Iris pigment epithelial cell (primary cell): ENCODE measurements around the gene BICD2.

Source experiments
- DNase-seq: peaks from one replicate; pipeline ENCODE4 v3.0.0-alpha.2; 2011; ENCODE audit warnings: low read depth

The BICD2 gene

GRCh38 chr9:92747459-92748232 lies 17.0 kb downstream of the BICD2 start:
- DNase-seq: peak; percentile 44

- DNase-seq: peak; percentile 70
Observed at GRCh38 chr9:92746567-92747458, 17.8 kb downstream of the BICD2 start.

GRCh38 chr9:92745881-92746280 lies 18.8 kb downstream of the BICD2 start:
- DNase-seq: no peak

- no peak for DNase-seq
Observed at GRCh38 chr9:92745331-92745730, 19.3 kb downstream of the BICD2 start.

- no peak for DNase-seq
Observed at GRCh38 chr9:92740969-92741368, 23.7 kb downstream of the BICD2 start.

GRCh38 chr9:92740446-92740961 lies 24.1 kb downstream of the BICD2 start:
- no peak for DNase-seq

- peak; percentile 51 for DNase-seq
Observed at GRCh38 chr9:92740009-92740408, 24.6 kb downstream of the BICD2 start.

- no peak for DNase-seq
Observed at GRCh38 chr9:92739346-92739970, 25.2 kb downstream of the BICD2 start.

- DNase-seq: no peak
Observed at GRCh38 chr9:92738661-92739081, 26.0 kb downstream of the BICD2 start.

GRCh38 chr9:92737611-92738299 lies 26.9 kb downstream of the BICD2 start:
- DNase-seq: no peak

GRCh38 chr9:92737216-92737606 lies 27.4 kb downstream of the BICD2 start:
- DNase-seq: no peak

- no peak for DNase-seq
Observed at GRCh38 chr9:92736563-92737215, 27.9 kb downstream of the BICD2 start.

GRCh38 chr9:92735636-92736562 lies 28.7 kb downstream of the BICD2 start:
- DNase-seq: no peak

- DNase-seq: no peak
Observed at GRCh38 chr9:92734931-92735635, 29.6 kb downstream of the BICD2 start.

- DNase-seq: no peak
Observed at GRCh38 chr9:92730897-92731296, 33.7 kb downstream of the BICD2 start.

GRCh38 chr9:92729735-92730155 lies 34.9 kb downstream of the BICD2 start:
- no peak for DNase-seq

GRCh38 chr9:92728831-92729734 lies 35.5 kb downstream of the BICD2 start:
- no peak for DNase-seq
